ENCODE measurements around the gene CPA2.

- TF ChIP-seq CTCF (IDR thresholded peaks at IDR 0.05): no peak
- no peak for TF ChIP-seq POLR2A (IDR thresholded peaks at IDR 0.05)
Observed at GRCh38 chr7:130231792-130232191, 34.9 kb upstream of the CPA2 start.
